A549 (cell line): ENCODE results near the gene FNBP1L. TPM values are rescaled to one million over a fixed set of nuclear protein-coding genes. Genes with fewer than 3 reads are reported as not detected.
"Not testable (repeated sequence)": the region's sequence is repeated elsewhere in the genome, so short reads cannot be mapped to it uniquely, and the experiment has no call there.

ENCODE experiments used
- ATAC-seq, 2 experiments: fragments of 200-7000 bp in 1 of 2; fragments of >200 bp in 1 of 2; cut with Nextera tagmentation in 1 of 2; cut with Tn5 transposase in 1 of 2; 3 replicates each; pipeline versions ENCODE4 v1.8.0 to v1.9.1; 2018 to 2020; ENCODE audit warnings: mild to moderate bottlenecking in 1 of 2, moderate library complexity in 1 of 2
- CTCF ChIA-PET: fragments of 300-600 bp; sonication (Branson Sonifier 250); formaldehyde crosslinking; extraction: SDS; loops from one replicate; lab custom pipeline; 2021; ENCODE audit warnings: antibody characterized with exemption, inconsistent platforms; lab: Yijun Ruan, JAX
- POLR2A ChIA-PET: fragments of 350-600 bp; formaldehyde crosslinking; extraction: SDS; loops from one replicate; lab custom pipeline; 2021; ENCODE audit warnings: antibody characterized with exemption, inconsistent platforms; lab: Yijun Ruan, JAX
- DNase-seq, 2 experiments: peaks; one replicate each; pipeline versions ENCODE4 v3.0.0 to v3.0.0-alpha.2; 2011 to 2016; ENCODE audit warnings: low read depth in 1 of 2, low spot score in 1 of 2
- FAIRE-seq: peaks from 2 replicates; lab custom pipeline; 2011; peaks lifted over from hg19 to GRCh38; lab: Jason Lieb, UNC
- H3K27ac ChIP-seq, 2 experiments: fragments of >200 bp; sonication (Bioruptor Twin); formaldehyde crosslinking; 3 replicates each; pipeline ENCODE4 v1.5.1; 2016 to 2017
- H3K4me1 ChIP-seq: fragments of >200 bp; sonication (Bioruptor Twin); formaldehyde crosslinking; 3 replicates; pipeline ENCODE4 v1.6.1; 2016
- H3K4me2 ChIP-seq: fragments of >200 bp; sonication (Bioruptor Twin); formaldehyde crosslinking; 3 replicates; pipeline ENCODE4 v1.6.1; 2016
- H3K4me3 ChIP-seq: fragments of >200 bp; sonication (Bioruptor Twin); formaldehyde crosslinking; 3 replicates; pipeline ENCODE4 v1.5.1; 2016
- H3K9me3 ChIP-seq: fragments of >200 bp; sonication (Bioruptor Twin); formaldehyde crosslinking; 3 replicates; pipeline ENCODE4 v1.6.1; 2016
- CBX2 ChIP-seq: fragments of 200-600 bp; sonication (generic); IDR thresholded peaks from 2 replicates; pipeline ENCODE4 v1.6.1; 2016; ENCODE audit warnings: low read depth, mild to moderate bottlenecking, borderline replicate concordance
- CBX8 ChIP-seq: fragments of 200-600 bp; sonication (generic); IDR thresholded peaks from 2 replicates; pipeline ENCODE4 v1.6.1; 2016
- E2F6 ChIP-seq: IDR thresholded peaks from 2 replicates; pipeline ENCODE4 v1.6.1; 2012; ENCODE audit warnings: low read depth, borderline replicate concordance
- EP300 ChIP-seq, 2 experiments: fragments of >200 bp; sonication (Bioruptor Twin); formaldehyde crosslinking; IDR thresholded peaks; 2 replicates in 1 of 2; 3 replicates in 1 of 2; pipeline ENCODE4 v1.6.1; 2016 to 2017
- HDAC2 ChIP-seq: fragments of 200-600 bp; sonication (generic); IDR thresholded peaks from 2 replicates; pipeline ENCODE4 v1.6.1; 2016
- HES2 ChIP-seq: fragments of >200 bp; sonication (Bioruptor Twin); formaldehyde crosslinking; IDR thresholded peaks from 2 replicates; pipeline ENCODE4 v1.6.1; 2016
- KDM1A ChIP-seq: fragments of 200-600 bp; sonication (generic); IDR thresholded peaks from 2 replicates; pipeline ENCODE4 v1.6.1; 2016; ENCODE audit warnings: low read depth, mild to moderate bottlenecking
- MAFK ChIP-seq: fragments of 450-650 bp; IDR thresholded peaks from 2 replicates; pipeline ENCODE4 v1.6.1; 2014; ENCODE audit not compliant: partially characterized antibody
- PBX3 ChIP-seq: IDR thresholded peaks from 2 replicates; pipeline ENCODE4 v1.6.1; 2012
- PHF8 ChIP-seq: fragments of 200-600 bp; sonication (generic); IDR thresholded peaks from 2 replicates; pipeline ENCODE4 v1.6.1; 2016; ENCODE audit warnings: low read depth, mild to moderate bottlenecking, antibody characterized with exemption, moderate library complexity, borderline replicate concordance
- ZSCAN20 ChIP-seq: fragments of 250-450 bp; sonication (Bioruptor Pico); IDR thresholded peaks from 2 replicates; pipeline ENCODE4 v1.8.0; 2022; ENCODE audit warnings: mild to moderate bottlenecking, moderate library complexity
- WGBS: methylation state at CpG from one replicate; pipeline ENCODE4 v1.1.6; 2017; ENCODE audit errors: missing lambda C conversion rate; 5-methylcytosine and 5-hydroxymethylcytosine counted together
- polyA plus RNA-seq, 4 experiments: library from polyadenylated mRNA; depleted of rRNA in 3 of 4; stranded (reverse); fragments of >200 nt; fragmentation: RNase III in 1 of 4; extraction: RNeasy Plus Mini Kit Qiagen cat#74134 plus additional on column Dnase treatment in 1 of 4; gene quantifications; 2 replicates in 3 of 4; 3 replicates in 1 of 4; pipeline ENCODE4 v1.2.3, GENCODE V29; 2011 to 2017

The FNBP1L gene
- polyA plus RNA-seq, 2 of the 4 experiments (the other 2 are of a cell fraction) = 19.8 to 42.3 TPM

- peak overlapping the region; percentile 65 for H3K4me2 ChIP-seq
- H3K4me3 ChIP-seq, CTCF ChIA-PET, FAIRE-seq, POLR2A ChIA-PET, H3K9me3 ChIP-seq: not testable (repeated sequence)
- peak in 1 of 2 experiments; percentile 36 for DNase-seq
- WGBS = 32% methylated on average over 4 of the region's 4 CpGs
- ATAC-seq = peak in 1 of 2 experiments; percentile 41; a peak in 2 of 6 replicates
- H3K4me1 ChIP-seq = peaks cover 36% of the 10 kb centered on the region
- H3K27ac ChIP-seq = peak overlapping the region in 1 of 2 experiments; percentile 64; a peak in 1 of 6 replicates
Measured at GRCh38 chr1:93553886-93554490, 106.1 kb downstream of the FNBP1L start.

- Histone ChIP-seq H3K4me3 (no peak overlapping the region), H3K27ac (peak overlapping the region in 1 of 2 experiments; percentile 64; a peak in 2 of 6 replicates)
- 87% methylated on average over 7 of the region's 7 CpGs for WGBS
- TF ChIP-seq ZSCAN20 (no peak), HDAC2 (no peak), CBX2 (no peak), MAFK (peak; percentile 21)
- TF ChIP-seq, all 56 proteins: peak for 1
- ChIA-PET CTCF (interaction anchor here (0.9 to 1.1 kb wide), 3 partner anchors 9 to 17 kb away, joined by 3 to 6 read pairs (median 4); no protein-coding TSS in a partner anchor), POLR2A (no interaction called here)
- DNase-seq (no peak), FAIRE-seq (no peak), ATAC-seq (no peak)
- Histone ChIP-seq H3K9me3 (no peaks in the 10 kb centered on the region), H3K4me2 (peak overlapping the region; percentile 65), H3K4me1 (peaks cover 36% of the 10 kb centered on the region)
Measured at GRCh38 chr1:93554883-93555872, 107.3 kb downstream of the FNBP1L start.

- ATAC-seq (peak; percentile 33 to 41; a peak in 3 of 6 replicates), FAIRE-seq (no peak), DNase-seq (peak in 1 of 2 experiments; percentile 3)
- Histone ChIP-seq H3K4me2 (no peak overlapping the region), H3K4me1 (peaks cover 36% of the 10 kb centered on the region), H3K9me3 (no peaks in the 10 kb centered on the region), H3K27ac (no peak overlapping the region), H3K4me3 (no peak overlapping the region)
- CTCF ChIA-PET = interaction anchor here (1.1 kb wide), 1 partner anchor 10 kb away, joined by 4 read pairs; no protein-coding TSS in a partner anchor
- TF ChIP-seq HES2 (no peak), E2F6 (no peak), KDM1A (no peak), EP300 (IDR thresholded peaks at IDR 0.05) (no peak), CBX8 (no peak), CBX2 (no peak), HDAC2 (no peak)
- POLR2A ChIA-PET = no interaction called here
- WGBS = 91% methylated on average over 2 of the region's 2 CpGs
Measured at GRCh38 chr1:93556291-93556690, 108.4 kb downstream of the FNBP1L start.

GRCh38 chr1:93559045-93559444 lies 111.1 kb downstream of the FNBP1L start:
- DNase-seq = no peak
- Histone ChIP-seq H3K4me3 (no peak overlapping the region), H3K27ac (no peak overlapping the region), H3K4me2 (no peak overlapping the region), H3K9me3 (no peaks in the 10 kb centered on the region), H3K4me1 (peaks cover 14% of the 10 kb centered on the region)
- ATAC-seq = no peak
- TF ChIP-seq PBX3 (no peak), PHF8 (no peak)
- 96% methylated on average over 2 of the region's 2 CpGs for WGBS
- ChIA-PET CTCF (interaction anchor here (0.5 kb wide), 1 partner anchor 269 kb away, joined by 3 read pairs; no protein-coding TSS in a partner anchor), POLR2A (no interaction called here)
- FAIRE-seq = no peak
